Type B pancreatic cell (in vitro differentiated cells): ENCODE measurements around the gene CSK. TPM values are rescaled to one million over a fixed set of nuclear protein-coding genes. Genes with fewer than 3 reads are reported as not detected.

Source experiments
- DNase-seq: peaks from one replicate; pipeline ENCODE4 v3.0.0; 2021; ENCODE audit warnings: mixed read lengths; ENCODE audit not compliant: unreplicated experiment; ENCODE audit errors: extremely low spot score
- H3K27ac Mint-ChIP-seq: 2 replicates; pipeline ENCODE4 v1.8.0; 2021; ENCODE audit warnings: mild to moderate bottlenecking, mixed read lengths
- H3K27me3 Mint-ChIP-seq: 2 replicates; pipeline ENCODE4 v1.8.0; 2021; ENCODE audit warnings: mixed read lengths
- H3K36me3 Mint-ChIP-seq: 2 replicates; pipeline ENCODE4 v1.8.0; 2021; ENCODE audit warnings: mixed read lengths
- H3K4me1 Mint-ChIP-seq: one replicate; pipeline ENCODE4 v1.8.0; 2021; ENCODE audit warnings: mixed read lengths; ENCODE audit not compliant: unreplicated experiment
- H3K4me3 Mint-ChIP-seq: 2 replicates; pipeline ENCODE4 v1.8.0; 2021; ENCODE audit warnings: mild to moderate bottlenecking, mixed read lengths
- H3K9me3 Mint-ChIP-seq: 2 replicates; pipeline ENCODE4 v1.8.0; 2021; ENCODE audit warnings: mixed read lengths
- CTCF ChIP-seq: fragments of 200-600 bp; sonication (generic); conservative IDR thresholded peaks from 2 replicates; pipeline ENCODE4 v1.5.0; 2021; ENCODE audit warnings: antibody characterized with exemption, mild to moderate bottlenecking
- total RNA-seq: library from RNA; stranded (reverse); gene quantifications from 2 replicates; pipeline ENCODE4 v1.2.1, GENCODE V29; 2021; ENCODE audit warnings: low replicate concordance

Gene CSK
- total RNA-seq, 1 donor from 2014 or later = 77.4 TPM

- no peak for DNase-seq
- H3K9me3 Mint-ChIP-seq = peaks cover 4% of the 10 kb centered on the region
- no peak overlapping the region for H3K4me3 Mint-ChIP-seq
- no peak for TF ChIP-seq CTCF
- H3K4me1 Mint-ChIP-seq = peaks cover under 1% of the 10 kb centered on the region
- no peaks in the 10 kb centered on the region for H3K27me3 Mint-ChIP-seq
- no peak overlapping the region for H3K27ac Mint-ChIP-seq
- no peaks in the 10 kb centered on the region for H3K36me3 Mint-ChIP-seq
Measured at GRCh38 chr15:74746389-74746788, 35.5 kb upstream of the CSK start.

DNA sequence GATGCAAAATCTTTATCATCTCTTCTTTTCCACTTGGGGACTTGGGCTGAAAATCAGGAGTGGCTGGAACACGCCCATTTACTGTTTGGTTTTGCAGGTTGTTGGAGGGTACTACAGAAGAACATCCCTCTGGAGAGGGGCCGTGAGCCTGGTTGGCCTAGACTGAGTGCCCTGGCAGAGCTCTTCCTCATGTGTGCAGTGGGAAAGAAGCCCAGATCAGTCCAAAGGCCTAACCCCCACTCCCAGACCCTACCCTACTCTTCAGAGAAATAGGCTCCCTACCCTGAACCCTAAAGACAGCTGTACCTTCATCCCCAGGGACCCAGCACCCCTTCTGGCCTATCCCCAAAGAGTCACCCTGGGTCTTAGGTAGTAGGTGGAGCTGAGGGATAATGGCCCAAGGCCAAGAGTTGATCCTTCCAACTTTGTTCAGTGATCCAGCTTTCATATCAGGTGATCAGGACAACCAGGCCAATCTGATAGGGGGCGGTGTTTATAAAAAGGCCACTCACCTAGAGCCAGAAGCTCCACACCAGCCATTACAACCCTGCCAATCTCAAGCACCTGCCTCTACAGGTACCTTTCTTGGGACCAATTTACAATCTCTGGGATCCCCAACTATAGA lies 33.4 kb upstream of the CSK start, which contains the start of gene CYP1A2:
Gene CYP1A2, plus strand, starts transcription at position 524 of the 625 bp plus-strand sequence. CDS start 894 bp downstream, outside the sequence.
- no peak for DNase-seq
- no peak for TF ChIP-seq CTCF
- no peaks in the 10 kb centered on the region for H3K27me3 Mint-ChIP-seq
- H3K4me1 Mint-ChIP-seq = peaks cover 11% of the 10 kb centered on the region
- H3K27ac Mint-ChIP-seq = no peak within 1 kb of the TSS
- no peak within 1 kb of the TSS for H3K4me3 Mint-ChIP-seq
- no peaks in the 10 kb centered on the region for H3K36me3 Mint-ChIP-seq
- no peaks in the 10 kb centered on the region for H3K9me3 Mint-ChIP-seq

GRCh38 chr15:74749832-74750231 lies 32.0 kb upstream of the CSK start:
- DNase-seq = no peak
- Mint-ChIP-seq H3K4me1 (peaks cover 11% of the 10 kb centered on the region), H3K9me3 (no peaks in the 10 kb centered on the region), H3K36me3 (no peaks in the 10 kb centered on the region), H3K4me3 (no peak overlapping the region), H3K27me3 (no peaks in the 10 kb centered on the region), H3K27ac (no peak overlapping the region)
- TF ChIP-seq CTCF = no peak

DNA sequence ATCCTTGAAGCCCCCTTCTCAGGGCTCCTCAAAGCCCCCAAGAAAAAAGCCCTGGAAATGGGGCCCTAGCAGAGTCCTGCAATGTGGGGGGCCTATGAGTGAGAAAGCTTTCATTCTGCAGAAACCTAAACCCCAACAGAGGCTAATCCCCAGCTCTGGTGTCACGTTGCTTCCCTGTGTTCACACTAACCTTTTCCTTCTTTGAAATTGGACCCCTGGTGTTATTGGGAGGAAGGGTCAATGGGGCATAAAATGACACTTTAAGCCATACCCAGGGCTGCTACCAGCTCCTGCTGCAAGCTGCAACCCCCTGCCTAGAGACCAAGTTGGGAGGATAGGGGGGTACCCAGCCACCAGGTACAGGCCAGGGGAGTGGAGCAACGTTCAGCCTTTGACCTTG lies 31.1 kb upstream of the CSK start:
- Mint-ChIP-seq H3K27me3 (no peaks in the 10 kb centered on the region), H3K36me3 (no peaks in the 10 kb centered on the region), H3K9me3 (no peaks in the 10 kb centered on the region), H3K4me3 (no peak overlapping the region), H3K4me1 (peaks cover 11% of the 10 kb centered on the region), H3K27ac (no peak overlapping the region)
- no peak for TF ChIP-seq CTCF
- no peak for DNase-seq

DNA sequence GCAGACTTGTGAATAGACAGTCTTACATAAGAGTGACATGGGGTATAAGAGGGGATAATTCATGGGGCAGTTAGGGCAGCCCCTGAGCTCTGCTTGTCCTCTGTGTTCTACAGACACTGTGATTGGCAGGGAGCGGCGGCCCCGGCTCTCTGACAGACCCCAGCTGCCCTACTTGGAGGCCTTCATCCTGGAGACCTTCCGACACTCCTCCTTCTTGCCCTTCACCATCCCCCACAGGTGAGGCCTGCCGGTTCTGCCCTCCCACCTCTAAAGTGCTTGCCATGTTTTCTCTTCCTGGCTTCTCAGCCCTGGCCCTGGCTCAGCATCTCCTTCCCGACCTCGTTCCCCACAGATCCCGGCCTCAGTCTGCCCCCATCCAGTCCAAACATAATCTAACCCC lies 29.9 kb upstream of the CSK start:
- no peak for TF ChIP-seq CTCF
- H3K27ac Mint-ChIP-seq = peak overlapping the region; percentile 91

More for the DNA sequence above, 29.9 kb upstream of the CSK start:
- no peaks in the 10 kb centered on the region for H3K36me3 Mint-ChIP-seq
- H3K9me3 Mint-ChIP-seq = no peaks in the 10 kb centered on the region
- H3K27me3 Mint-ChIP-seq = no peaks in the 10 kb centered on the region
- no peak overlapping the region for H3K4me3 Mint-ChIP-seq
- no peak for DNase-seq
- peaks cover 11% of the 10 kb centered on the region for H3K4me1 Mint-ChIP-seq
